HL-60/S4 (cell line): ENCODE results near the gene VGF.
"Not testable (repeated sequence)": the region's sequence is repeated elsewhere in the genome, so short reads cannot be mapped to it uniquely, and the experiment has no call there.

Experiments used
- in situ Hi-C: fragments of 300-500 bp; cut with MboI; formaldehyde crosslinking; loops from 2 replicates; pipeline ENCODE4 v1.14.3; 2022; ENCODE audit warnings: low sequenced_read_pairs

Gene VGF

GRCh38 chr7:101165075-101165957 is at the start of gene VGF:
Gene VGF, minus strand, starts transcription at chr7:101165569. Its CDS starts 726 bp downstream, at chr7:101164843.
- in situ Hi-C loops = no loop called here

GRCh38 chr7:101212014-101212413 is 46.6 kb upstream of the VGF start:
- in situ Hi-C loops = no loop called here

- in situ Hi-C loops = no loop called here
Observed at GRCh38 chr7:101211501-101211900, 46.1 kb upstream of the VGF start.

GRCh38 chr7:101210143-101210542 is 44.8 kb upstream of the VGF start:
- in situ Hi-C loops = no loop called here

GRCh38 chr7:101208794-101209193 is 43.4 kb upstream of the VGF start:
- in situ Hi-C loops = no loop called here

- in situ Hi-C loops = no loop called here
Observed at GRCh38 chr7:101207459-101207858, 42.1 kb upstream of the VGF start.

GRCh38 chr7:101206665-101207042 is 41.3 kb upstream of the VGF start:
- in situ Hi-C loops = no loop called here

GRCh38 chr7:101205901-101206664 is 40.7 kb upstream of the VGF start:
- in situ Hi-C loops = no loop called here

- in situ Hi-C loops = not testable (repeated sequence)
Observed at GRCh38 chr7:101203740-101204738, 38.7 kb upstream of the VGF start.

GRCh38 chr7:101202603-101202918 is 37.2 kb upstream of the VGF start:
- in situ Hi-C loops = no loop called here

- in situ Hi-C loops = no loop called here
Observed at GRCh38 chr7:101201695-101202602, 36.6 kb upstream of the VGF start.

GRCh38 chr7:101200862-101201599 is 35.7 kb upstream of the VGF start, which contains the start of gene MOGAT3:
Gene MOGAT3, minus strand, starts transcription at chr7:101201036. Its CDS starts 182 bp downstream, at chr7:101200854.
- in situ Hi-C loops = no loop called here

- in situ Hi-C loops = no loop called here
Observed at GRCh38 chr7:101200504-101200861, 35.1 kb upstream of the VGF start.

GRCh38 chr7:101199522-101199921 is 34.2 kb upstream of the VGF start:
- in situ Hi-C loops = not testable (repeated sequence)

GRCh38 chr7:101198476-101198875 is 33.1 kb upstream of the VGF start:
- in situ Hi-C loops = no loop called here

GRCh38 chr7:101197991-101198390 is 32.6 kb upstream of the VGF start:
- in situ Hi-C loops = no loop called here

- in situ Hi-C loops = no loop called here
Observed at GRCh38 chr7:101195884-101196283, 30.5 kb upstream of the VGF start.

GRCh38 chr7:101189109-101189508 is 23.7 kb upstream of the VGF start:
- in situ Hi-C loops = no loop called here

GRCh38 chr7:101186844-101187428 is 21.6 kb upstream of the VGF start:
- in situ Hi-C loops = no loop called here
